Fibroblast of peridontal ligament (primary cell): Measurements from ENCODE around the gene CDC42EP3.

Source experiments
- DNase-seq: peaks from one replicate; pipeline ENCODE4 v3.0.0-alpha.2; 2010; ENCODE audit errors: extremely low read depth

The CDC42EP3 gene, protein sequence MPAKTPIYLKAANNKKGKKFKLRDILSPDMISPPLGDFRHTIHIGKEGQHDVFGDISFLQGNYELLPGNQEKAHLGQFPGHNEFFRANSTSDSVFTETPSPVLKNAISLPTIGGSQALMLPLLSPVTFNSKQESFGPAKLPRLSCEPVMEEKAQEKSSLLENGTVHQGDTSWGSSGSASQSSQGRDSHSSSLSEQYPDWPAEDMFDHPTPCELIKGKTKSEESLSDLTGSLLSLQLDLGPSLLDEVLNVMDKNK

DNA sequence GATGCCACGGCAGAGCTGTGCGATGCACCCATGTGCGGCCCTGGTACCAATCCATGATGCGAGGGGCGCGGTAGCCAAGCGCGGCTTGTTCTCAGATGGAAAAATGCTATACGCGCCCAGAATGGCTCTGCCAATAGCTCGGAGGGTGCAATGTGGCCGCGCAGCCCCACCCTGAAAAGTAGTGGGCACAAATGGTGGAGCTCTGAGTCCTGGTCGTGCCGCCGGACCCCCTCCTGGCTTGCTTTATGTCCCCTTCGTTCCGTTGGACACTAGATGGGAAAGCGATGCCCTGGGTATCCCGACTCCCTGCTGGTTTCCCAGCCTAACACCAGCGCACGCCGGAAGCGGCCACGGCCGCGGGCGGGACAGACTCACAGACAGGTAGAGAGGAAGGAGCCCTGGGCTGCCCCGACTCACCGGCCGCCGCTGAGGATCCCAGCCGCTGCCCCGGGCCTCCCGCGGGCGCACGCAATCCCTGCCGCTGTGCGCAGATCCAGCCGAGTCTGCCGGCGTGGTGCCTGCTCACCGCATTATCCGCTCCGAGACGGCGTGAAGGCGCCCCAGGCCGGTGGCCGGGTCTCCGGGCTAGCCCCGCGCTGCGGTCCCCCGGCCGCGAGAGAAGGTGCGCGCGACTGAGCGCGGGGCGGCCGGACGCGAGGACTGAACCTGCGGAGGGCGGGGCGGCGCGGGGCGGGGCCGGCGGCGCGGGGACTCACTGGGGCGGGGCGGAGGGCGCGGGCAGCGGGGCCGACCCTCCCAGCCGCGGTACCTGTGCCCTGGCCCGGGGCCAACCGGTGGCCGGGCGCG, at the start of gene CDC42EP3:
CDC42EP3 (minus strand) TSS at position 634 of the 807 bp plus-strand sequence. CDS start 25,055 bp downstream, outside the sequence.
- DNase-seq: peak; percentile 54

DNA sequence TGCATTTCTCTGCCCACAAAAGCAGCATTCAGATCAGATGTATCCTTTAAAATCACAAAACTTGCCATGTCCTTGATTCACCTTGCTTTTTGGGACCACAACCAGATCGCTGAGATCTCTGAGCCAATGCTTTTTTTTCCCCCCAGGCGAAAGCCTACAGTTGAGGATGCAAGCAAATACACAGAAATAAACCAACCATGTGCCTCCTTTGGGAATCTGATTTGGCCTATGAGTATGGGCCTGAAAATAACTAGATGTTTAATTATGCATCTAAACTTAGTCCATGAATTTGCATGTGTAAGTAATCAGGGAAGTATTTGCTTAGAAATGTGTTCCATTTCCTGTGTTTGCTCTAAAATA, 49.7 kb upstream of the CDC42EP3 start:
- peak; percentile 88 for DNase-seq

GRCh38 chr2:37720533-37721200, 49.2 kb upstream of the CDC42EP3 start:
- DNase-seq: peak; percentile 94

DNA sequence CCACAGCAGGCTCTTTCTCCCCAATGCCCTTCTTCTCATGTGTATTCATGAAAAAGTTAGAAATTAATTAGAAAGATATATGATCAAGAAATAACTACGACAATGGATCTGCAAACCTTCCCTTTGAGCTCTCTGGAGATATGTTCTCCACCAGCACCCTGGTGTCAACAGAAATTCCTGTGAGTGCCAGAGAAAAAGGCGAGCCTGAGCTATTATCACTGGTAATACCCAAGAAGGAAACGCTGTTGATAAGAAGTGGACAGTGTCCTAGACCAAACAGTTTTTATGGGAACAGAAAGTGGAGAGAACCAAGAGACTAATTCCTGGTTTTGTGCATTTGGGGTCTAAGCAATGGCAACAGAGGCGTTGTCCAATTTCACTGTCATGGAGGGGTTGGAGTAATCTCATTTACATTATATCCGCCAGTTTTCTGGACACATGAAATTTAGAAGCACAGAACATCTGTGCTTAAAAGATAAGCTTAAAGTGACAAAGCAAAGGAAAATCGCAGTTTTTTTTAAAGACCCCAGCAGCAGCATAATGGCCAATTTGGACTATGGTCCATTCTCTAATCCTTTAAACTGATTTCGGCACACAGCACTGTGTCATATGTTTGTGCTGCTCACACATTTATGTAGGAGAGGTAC, 47.2 kb upstream of the CDC42EP3 start:
- DNase-seq: no peak

GRCh38 chr2:37713258-37713700, 41.8 kb upstream of the CDC42EP3 start:
- DNase-seq: peak; percentile 97

DNA sequence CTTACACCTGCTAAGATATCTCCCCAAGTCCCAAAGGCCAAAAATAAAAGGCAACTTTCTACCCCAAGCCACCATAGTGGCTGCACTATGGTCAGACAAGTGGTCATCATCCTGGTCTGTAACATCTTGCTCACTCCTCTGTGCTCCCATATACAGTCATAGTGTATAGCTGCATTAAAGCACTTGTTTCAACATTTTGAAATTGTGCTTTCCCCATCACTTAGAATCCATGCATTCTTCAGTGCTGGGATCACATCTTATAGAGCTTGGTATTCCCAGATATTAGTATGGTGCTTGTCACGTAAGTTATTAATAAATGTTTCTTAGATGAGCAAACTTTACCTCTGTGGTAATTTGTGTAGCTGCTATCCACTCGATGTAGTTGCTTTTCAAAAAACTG, 40.4 kb upstream of the CDC42EP3 start:
- peak; percentile 49 for DNase-seq

- DNase-seq: peak; percentile 90
Measured at GRCh38 chr2:37711308-37711731, 39.9 kb upstream of the CDC42EP3 start.

DNA sequence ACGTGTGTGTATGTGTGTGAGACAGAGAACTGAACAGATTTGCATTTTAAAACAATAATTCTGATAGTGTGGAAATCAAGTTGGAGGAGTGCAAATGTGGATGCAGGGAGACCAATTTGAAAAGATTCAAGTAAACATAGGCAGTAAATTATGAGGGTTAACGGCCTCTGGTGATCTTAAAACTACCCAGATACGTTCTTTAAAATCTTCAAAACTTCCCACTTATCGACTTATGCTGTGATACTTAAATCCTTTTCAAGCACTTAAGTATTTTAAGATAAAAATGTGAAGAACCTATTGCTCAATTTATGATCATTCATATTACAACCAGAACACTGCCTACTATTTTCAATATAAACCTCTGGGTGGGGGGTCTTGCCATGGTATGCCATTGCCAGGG, 37.7 kb upstream of the CDC42EP3 start:
- DNase-seq: no peak

- no peak for DNase-seq
Measured at GRCh38 chr2:37708146-37708545, 36.7 kb upstream of the CDC42EP3 start.

DNA sequence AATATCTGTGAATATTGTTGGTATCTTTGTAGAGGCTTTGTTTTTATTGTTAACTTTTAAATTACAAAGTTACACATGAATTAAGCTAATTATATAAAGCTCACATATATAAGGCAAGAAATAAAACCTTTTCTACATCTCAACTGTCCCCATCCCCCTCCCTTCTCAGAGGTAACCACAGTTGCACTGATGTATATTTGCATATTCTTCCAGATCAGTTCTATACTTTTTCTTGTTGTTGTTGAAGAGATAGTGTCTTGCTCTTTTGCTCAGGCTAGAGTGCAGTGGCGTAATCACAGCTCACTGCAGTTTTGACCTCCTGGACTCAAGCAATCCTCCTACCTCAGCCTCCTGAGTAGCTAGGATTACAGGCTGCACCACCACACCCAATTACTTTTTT, 36.0 kb upstream of the CDC42EP3 start:
- DNase-seq: no peak

- peak; percentile 33 for DNase-seq
Measured at GRCh38 chr2:37706334-37707183, 35.1 kb upstream of the CDC42EP3 start.

DNA sequence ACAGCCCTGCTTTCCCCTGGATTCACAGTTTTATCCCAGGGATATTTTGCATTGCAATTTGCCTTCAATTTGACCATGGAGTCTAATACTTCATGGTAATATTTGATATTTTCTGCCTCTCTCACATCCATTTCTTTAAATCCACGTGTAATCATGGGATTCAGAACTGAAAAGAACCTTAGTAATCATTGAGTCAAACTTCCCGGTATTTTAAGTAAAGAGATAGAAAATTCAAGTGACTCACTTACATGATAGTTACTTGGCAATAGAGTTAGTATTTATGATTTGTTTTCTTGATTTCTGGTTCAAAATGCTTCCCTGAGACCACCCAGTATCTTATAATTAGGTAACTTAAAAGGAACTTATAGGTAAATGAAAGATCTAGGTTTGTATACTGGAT, 33.7 kb upstream of the CDC42EP3 start:
- DNase-seq: no peak

- DNase-seq: peak; percentile 26
Measured at GRCh38 chr2:37698931-37699481, 27.6 kb upstream of the CDC42EP3 start.

- DNase-seq: no peak
Measured at GRCh38 chr2:37695336-37695735, 23.9 kb upstream of the CDC42EP3 start.

DNA sequence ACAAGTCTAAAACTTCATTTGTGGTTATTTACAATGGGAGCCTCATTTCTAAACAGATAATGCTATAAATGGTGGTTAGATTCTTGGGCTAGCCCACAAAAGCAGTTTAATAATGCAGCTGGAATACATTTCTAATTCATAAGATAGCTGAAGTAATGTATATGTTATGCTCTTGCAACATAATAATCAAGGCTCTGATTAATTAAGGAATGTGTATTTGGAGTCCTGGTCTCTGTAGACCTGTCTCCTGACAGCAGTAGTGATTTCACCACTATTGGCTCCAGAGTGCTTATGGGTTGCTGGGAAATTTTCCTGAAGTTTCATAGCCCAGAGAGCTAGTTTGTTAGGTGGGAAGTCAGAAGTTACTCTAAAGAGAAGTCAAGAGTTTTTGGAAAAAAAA, 21.3 kb upstream of the CDC42EP3 start:
- DNase-seq: peak; percentile 37

GRCh38 chr2:37689751-37690150, 18.3 kb upstream of the CDC42EP3 start:
- DNase-seq: peak; percentile 26

GRCh38 chr2:37688771-37689468, 17.5 kb upstream of the CDC42EP3 start:
- peak; percentile 95 for DNase-seq

DNA sequence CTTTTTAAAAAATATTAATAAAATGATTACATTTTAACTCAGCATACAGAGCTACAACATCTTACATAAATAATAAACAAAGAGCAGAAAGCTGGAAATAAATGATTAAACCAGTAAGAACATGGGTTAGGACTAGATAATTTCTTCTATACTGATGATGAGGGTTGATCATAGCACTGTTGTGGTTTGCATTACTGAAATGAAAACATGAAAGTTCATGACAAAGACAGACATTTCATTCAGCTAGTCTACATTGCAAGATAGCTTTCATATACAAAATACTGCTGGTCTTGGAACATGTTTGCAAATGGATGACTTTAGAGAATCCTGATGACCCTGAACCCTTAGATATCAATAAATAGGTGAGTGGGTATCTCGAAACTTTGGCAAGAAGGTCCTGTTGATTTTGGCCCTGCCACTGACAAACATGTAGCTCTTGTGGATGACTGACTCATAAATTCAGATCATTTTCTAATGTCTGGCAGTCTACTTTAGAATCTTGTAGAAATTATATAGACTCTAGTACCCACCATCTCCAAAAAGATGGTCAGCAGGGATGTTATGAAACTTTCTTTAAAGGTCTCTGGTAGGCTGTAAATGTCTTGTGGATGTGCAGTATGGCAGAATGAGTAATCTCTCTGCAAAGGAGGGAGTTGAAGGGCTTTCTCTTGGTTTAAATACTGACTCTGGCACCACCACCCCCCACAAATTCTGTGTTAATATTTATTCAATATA, 15.5 kb upstream of the CDC42EP3 start:
- DNase-seq: peak; percentile 37

DNA sequence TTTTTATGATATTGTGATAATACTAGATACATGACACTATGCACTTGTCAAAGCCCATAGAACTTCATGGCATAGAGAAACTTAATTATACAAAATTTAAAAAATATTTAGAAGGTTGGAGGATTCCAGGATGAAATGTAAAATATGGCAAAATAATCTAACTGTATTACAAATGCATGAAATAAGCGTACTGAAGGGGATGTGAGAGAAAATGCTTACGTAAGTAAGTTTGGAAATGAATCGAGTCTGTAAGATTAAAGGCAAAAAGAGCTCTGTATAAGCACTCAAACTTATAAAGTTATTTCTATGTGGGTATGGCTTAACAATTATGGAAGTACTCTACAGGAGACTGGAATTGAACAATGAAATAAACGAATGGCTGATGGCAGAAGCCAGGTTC, 13.4 kb upstream of the CDC42EP3 start:
- DNase-seq: no peak
